ENCODE results near the gene KIF16B. TPM values are rescaled to one million over a fixed set of nuclear protein-coding genes. Genes with fewer than 3 reads are reported as not detected.

The KIF16B gene
- total RNA-seq, 1 donor from 2014 or later, result 8.1 TPM

GRCh38 chr20:16404640-16405039 lies 168.6 kb downstream of the KIF16B start:
- intact Hi-C loops (cut with micrococcal nuclease), result no loop called here
- Mint-ChIP-seq H3K27me3 (no peaks in the 10 kb centered on the region), H3K27ac (no peak overlapping the region), H3K4me1 (no peaks in the 10 kb centered on the region), H3K36me3 (ENCODE audit: low read depth) (peaks cover 4% of the 10 kb centered on the region), H3K9me3 (no peaks in the 10 kb centered on the region), H3K4me3 (no peak overlapping the region)
- no peak for DNase-seq

- no peak overlapping the region for H3K27ac Mint-ChIP-seq
- no peak overlapping the region for H3K4me3 Mint-ChIP-seq
- intact Hi-C loops (cut with micrococcal nuclease), result no loop called here
- no peak for DNase-seq
- H3K9me3 Mint-ChIP-seq, result no peaks in the 10 kb centered on the region
- no peaks in the 10 kb centered on the region for H3K4me1 Mint-ChIP-seq
- H3K36me3 Mint-ChIP-seq (ENCODE audit: low read depth), result peaks cover 4% of the 10 kb centered on the region
- H3K27me3 Mint-ChIP-seq, result no peaks in the 10 kb centered on the region
These were observed 169.1 kb downstream of the KIF16B start for GRCh38 chr20:16404171-16404570.

DNA sequence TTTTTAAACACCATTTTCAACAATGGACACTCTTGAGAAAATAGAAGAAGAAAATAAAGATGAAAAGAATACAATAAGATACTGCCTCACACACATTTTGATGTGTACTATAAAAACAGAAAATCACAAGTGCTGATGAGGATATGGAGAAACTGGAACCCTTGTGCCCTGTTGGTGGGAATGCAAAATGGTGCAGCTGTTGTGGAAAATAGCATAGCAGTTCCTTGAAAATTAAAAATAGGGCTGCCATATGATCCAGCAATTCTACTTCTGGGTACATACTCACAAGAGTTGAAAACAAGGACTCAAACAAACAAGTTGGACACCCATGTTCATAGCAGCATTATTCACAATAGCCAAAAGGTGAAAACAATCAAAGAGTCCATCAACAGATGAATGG lies 173.0 kb downstream of the KIF16B start:
- Mint-ChIP-seq H3K4me1 (no peaks in the 10 kb centered on the region), H3K4me3 (no peak overlapping the region), H3K27me3 (no peaks in the 10 kb centered on the region), H3K36me3 (ENCODE audit: low read depth) (peaks cover 2% of the 10 kb centered on the region), H3K27ac (no peak overlapping the region), H3K9me3 (no peaks in the 10 kb centered on the region)
- no peak for DNase-seq
- intact Hi-C loops (cut with micrococcal nuclease), result no loop called here

- H3K4me3 Mint-ChIP-seq, result no peak overlapping the region
- H3K36me3 Mint-ChIP-seq (ENCODE audit: low read depth), result peaks cover 2% of the 10 kb centered on the region
- no peak for DNase-seq
- H3K4me1 Mint-ChIP-seq, result no peaks in the 10 kb centered on the region
- intact Hi-C loops (cut with micrococcal nuclease), result no loop called here
- H3K27ac Mint-ChIP-seq, result no peak overlapping the region
- no peaks in the 10 kb centered on the region for H3K9me3 Mint-ChIP-seq
- no peaks in the 10 kb centered on the region for H3K27me3 Mint-ChIP-seq
These were observed 173.4 kb downstream of the KIF16B start for GRCh38 chr20:16399801-16400200.

DNA sequence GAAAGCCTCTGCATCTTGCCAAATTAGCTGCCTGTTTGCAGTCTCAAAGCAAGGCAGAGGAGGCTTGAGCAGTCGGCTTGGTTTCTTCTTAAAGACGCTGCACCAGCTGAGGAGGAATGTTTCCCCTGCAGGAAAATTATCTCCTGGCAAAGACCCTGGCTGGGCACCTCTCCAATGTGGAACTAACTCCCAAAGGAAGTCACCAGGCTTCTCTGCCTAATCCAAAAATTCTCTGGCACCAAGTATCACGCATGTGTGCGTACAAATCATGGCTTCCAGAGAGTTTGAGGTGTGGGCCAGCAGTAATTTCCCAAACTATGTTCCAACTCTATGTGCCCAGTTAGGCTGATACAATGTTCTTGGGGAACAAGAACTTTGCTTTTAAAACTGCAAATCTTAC lies 176.2 kb downstream of the KIF16B start:
- no peak for DNase-seq
- Mint-ChIP-seq H3K4me1 (no peaks in the 10 kb centered on the region), H3K4me3 (no peak overlapping the region), H3K36me3 (ENCODE audit: low read depth) (no peaks in the 10 kb centered on the region), H3K9me3 (no peaks in the 10 kb centered on the region), H3K27ac (no peak overlapping the region), H3K27me3 (no peaks in the 10 kb centered on the region)
- intact Hi-C loops (cut with micrococcal nuclease), result no loop called here

- no peak overlapping the region for H3K27ac Mint-ChIP-seq
These were observed 177.9 kb downstream of the KIF16B start for GRCh38 chr20:16395366-16395765.

GRCh38 chr20:16394784-16395183 lies 178.5 kb downstream of the KIF16B start:
- intact Hi-C loops (cut with micrococcal nuclease), result no loop called here
- no peaks in the 10 kb centered on the region for H3K4me1 Mint-ChIP-seq
- no peak for DNase-seq
- H3K36me3 Mint-ChIP-seq (ENCODE audit: low read depth), result no peaks in the 10 kb centered on the region
- no peak overlapping the region for H3K27ac Mint-ChIP-seq
- no peaks in the 10 kb centered on the region for H3K9me3 Mint-ChIP-seq
- no peaks in the 10 kb centered on the region for H3K27me3 Mint-ChIP-seq
- H3K4me3 Mint-ChIP-seq, result no peak overlapping the region

More at GRCh38 chr20:16395366-16395765, 177.9 kb downstream of the KIF16B start:
- no peak for DNase-seq
- Mint-ChIP-seq H3K4me1 (no peaks in the 10 kb centered on the region), H3K36me3 (ENCODE audit: low read depth) (no peaks in the 10 kb centered on the region), H3K9me3 (no peaks in the 10 kb centered on the region), H3K27me3 (no peaks in the 10 kb centered on the region), H3K4me3 (no peak overlapping the region)
- intact Hi-C loops (cut with micrococcal nuclease), result no loop called here

GRCh38 chr20:16393836-16394235 lies 179.4 kb downstream of the KIF16B start:
- no peak overlapping the region for H3K4me3 Mint-ChIP-seq
- no peak overlapping the region for H3K27ac Mint-ChIP-seq
- DNase-seq, result no peak
- no peaks in the 10 kb centered on the region for H3K9me3 Mint-ChIP-seq
- intact Hi-C loops (cut with micrococcal nuclease), result no loop called here
- H3K36me3 Mint-ChIP-seq (ENCODE audit: low read depth), result no peaks in the 10 kb centered on the region
- no peaks in the 10 kb centered on the region for H3K4me1 Mint-ChIP-seq
- no peaks in the 10 kb centered on the region for H3K27me3 Mint-ChIP-seq

GRCh38 chr20:16393297-16393696 lies 180.0 kb downstream of the KIF16B start:
- Mint-ChIP-seq H3K9me3 (no peaks in the 10 kb centered on the region), H3K4me1 (no peaks in the 10 kb centered on the region), H3K27ac (no peak overlapping the region), H3K36me3 (ENCODE audit: low read depth) (no peaks in the 10 kb centered on the region), H3K4me3 (no peak overlapping the region), H3K27me3 (no peaks in the 10 kb centered on the region)
- DNase-seq, result no peak
- intact Hi-C loops (cut with micrococcal nuclease), result no loop called here

GRCh38 chr20:16392346-16392745 lies 180.9 kb downstream of the KIF16B start:
- no peak overlapping the region for H3K4me3 Mint-ChIP-seq
- intact Hi-C loops (cut with micrococcal nuclease), result no loop called here
- no peaks in the 10 kb centered on the region for H3K27me3 Mint-ChIP-seq
- no peaks in the 10 kb centered on the region for H3K9me3 Mint-ChIP-seq
- no peaks in the 10 kb centered on the region for H3K4me1 Mint-ChIP-seq
- H3K36me3 Mint-ChIP-seq (ENCODE audit: low read depth), result no peaks in the 10 kb centered on the region
- no peak overlapping the region for H3K27ac Mint-ChIP-seq
- no peak for DNase-seq

DNA sequence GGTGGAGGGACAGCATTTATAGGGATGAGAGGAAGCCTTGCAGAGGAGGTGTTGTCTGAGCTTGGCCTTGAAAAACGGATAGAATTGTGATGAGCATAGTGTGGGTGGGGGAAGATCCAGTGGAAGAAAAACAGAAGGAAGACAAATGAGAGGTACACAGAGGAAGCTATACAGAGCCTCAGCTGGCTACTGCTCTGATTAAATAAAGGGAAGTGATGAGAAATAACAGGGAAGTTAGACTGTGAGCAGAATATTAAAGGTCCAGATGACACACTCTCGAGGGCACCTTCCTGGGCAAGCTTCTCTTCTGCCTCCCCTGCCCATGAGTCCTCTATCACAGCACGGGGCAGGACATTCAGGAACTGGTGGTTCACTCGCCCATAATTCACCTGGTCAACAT lies 182.3 kb downstream of the KIF16B start:
- Mint-ChIP-seq H3K4me1 (no peaks in the 10 kb centered on the region), H3K4me3 (no peak overlapping the region), H3K9me3 (no peaks in the 10 kb centered on the region), H3K27ac (no peak overlapping the region), H3K27me3 (no peaks in the 10 kb centered on the region), H3K36me3 (ENCODE audit: low read depth) (no peaks in the 10 kb centered on the region)
- intact Hi-C loops (cut with micrococcal nuclease), result no loop called here
- DNase-seq, result no peak

GRCh38 chr20:16388731-16389130 lies 184.5 kb downstream of the KIF16B start:
- H3K9me3 Mint-ChIP-seq, result no peaks in the 10 kb centered on the region

GRCh38 chr20:16387666-16388065 lies 185.6 kb downstream of the KIF16B start:
- intact Hi-C loops (cut with micrococcal nuclease), result no loop called here
- Mint-ChIP-seq H3K4me1 (no peaks in the 10 kb centered on the region), H3K4me3 (no peak overlapping the region), H3K9me3 (no peaks in the 10 kb centered on the region), H3K36me3 (ENCODE audit: low read depth) (no peaks in the 10 kb centered on the region), H3K27ac (no peak overlapping the region), H3K27me3 (no peaks in the 10 kb centered on the region)
- no peak for DNase-seq

More at GRCh38 chr20:16388731-16389130, 184.5 kb downstream of the KIF16B start:
- DNase-seq, result no peak
- Mint-ChIP-seq H3K27ac (no peak overlapping the region), H3K4me3 (no peak overlapping the region), H3K4me1 (no peaks in the 10 kb centered on the region), H3K36me3 (ENCODE audit: low read depth) (no peaks in the 10 kb centered on the region), H3K27me3 (no peaks in the 10 kb centered on the region)
- intact Hi-C loops (cut with micrococcal nuclease), result no loop called here

DNA sequence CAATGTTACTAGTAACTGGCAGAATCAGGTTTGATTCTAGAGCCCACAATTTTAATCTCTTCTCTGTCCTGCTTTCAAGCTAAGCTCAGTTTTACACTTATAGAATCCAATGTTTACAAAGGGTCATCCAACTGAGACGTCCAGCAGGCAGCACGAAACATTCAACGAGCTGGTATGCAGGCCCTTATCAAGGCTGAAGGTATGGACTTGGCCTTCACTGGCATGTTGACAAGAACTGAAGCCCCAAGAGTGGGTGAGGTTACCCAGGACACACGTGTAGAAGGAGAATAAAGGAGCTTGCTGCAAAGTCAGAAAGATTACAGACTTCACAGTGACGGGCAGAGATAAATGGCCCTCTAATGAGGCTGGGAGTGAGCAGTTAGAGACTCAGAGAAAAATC lies 187.4 kb downstream of the KIF16B start:
- no peaks in the 10 kb centered on the region for H3K36me3 Mint-ChIP-seq (ENCODE audit: low read depth)
- H3K9me3 Mint-ChIP-seq, result no peaks in the 10 kb centered on the region
- intact Hi-C loops (cut with micrococcal nuclease), result no loop called here
- H3K27ac Mint-ChIP-seq, result no peak overlapping the region
- H3K4me1 Mint-ChIP-seq, result no peaks in the 10 kb centered on the region
- no peaks in the 10 kb centered on the region for H3K27me3 Mint-ChIP-seq
- DNase-seq, result no peak
- no peak overlapping the region for H3K4me3 Mint-ChIP-seq

- H3K36me3 Mint-ChIP-seq (ENCODE audit: low read depth), result no peaks in the 10 kb centered on the region
- no peak for DNase-seq
- no peak overlapping the region for H3K4me3 Mint-ChIP-seq
- H3K27me3 Mint-ChIP-seq, result no peaks in the 10 kb centered on the region
- no peaks in the 10 kb centered on the region for H3K9me3 Mint-ChIP-seq
- H3K4me1 Mint-ChIP-seq, result no peaks in the 10 kb centered on the region
- H3K27ac Mint-ChIP-seq, result no peak overlapping the region
- intact Hi-C loops (cut with micrococcal nuclease), result no loop called here
These were observed 187.8 kb downstream of the KIF16B start for GRCh38 chr20:16385462-16385861.
